Activated T-cell treated with anti-CD3 and anti-CD28 coated beads, Interleukin-2, amount 50 U/mL, for 1 hour (primary cell): ENCODE measurements around the gene CALY.

Source experiments
- DNase-seq: peaks from one replicate; pipeline ENCODE4 v3.0.0-alpha.2; 2020

Gene CALY

DNA sequence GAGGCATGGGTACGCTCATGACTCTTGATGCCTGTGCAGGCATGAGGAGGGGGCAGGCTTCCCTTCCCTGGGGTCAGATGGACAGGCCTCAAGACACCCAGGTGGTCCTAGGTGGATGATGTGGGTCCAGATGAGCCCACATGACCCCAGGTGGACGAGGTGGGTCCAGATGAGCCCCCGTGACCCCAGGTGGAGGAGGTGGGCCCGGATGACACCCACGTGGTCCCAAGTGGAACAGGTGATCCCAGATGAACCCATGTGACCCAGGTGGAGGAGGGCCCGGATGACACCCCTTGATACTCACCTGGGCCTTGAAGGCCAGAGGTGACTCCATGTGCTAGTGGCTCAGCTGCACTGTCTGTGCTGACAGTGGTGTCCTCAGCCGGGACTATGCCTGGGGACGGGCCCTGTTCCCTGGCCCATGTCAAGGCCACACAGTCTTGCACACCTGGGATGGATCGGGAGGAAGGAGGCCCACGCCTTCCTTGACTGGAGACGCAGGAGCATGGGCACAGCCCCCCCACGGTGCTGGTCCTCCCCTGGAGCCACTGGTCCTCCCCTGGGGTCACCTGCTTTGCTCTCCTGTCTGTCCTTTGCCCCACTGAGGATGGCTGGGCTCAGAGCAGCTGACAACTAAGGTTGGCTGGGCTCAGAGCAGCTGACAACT lies 13.7 kb upstream of the CALY start:
- DNase-seq: no peak

DNA sequence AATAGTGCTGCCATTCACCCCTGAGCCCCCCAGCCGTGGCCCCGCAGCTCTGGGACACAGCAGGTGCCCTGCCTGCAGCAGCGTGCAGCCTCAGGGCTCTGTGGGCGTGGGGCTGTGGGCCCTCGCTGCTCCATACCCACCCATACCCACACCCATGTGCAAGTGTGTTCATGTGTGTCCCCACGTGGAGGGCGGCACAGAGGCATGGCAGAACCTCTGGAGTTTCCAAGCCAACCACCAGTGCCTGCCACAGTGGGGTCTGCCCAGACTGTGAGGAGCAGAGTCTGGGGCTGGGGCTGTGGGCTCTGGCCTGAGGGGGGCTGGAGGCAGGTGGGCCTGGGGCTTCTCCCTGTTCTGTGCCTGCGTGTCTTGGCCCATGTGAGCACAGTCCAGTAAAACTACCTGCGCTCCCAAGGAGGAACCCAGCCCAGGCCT lies 12.9 kb upstream of the CALY start:
- DNase-seq: no peak

DNA sequence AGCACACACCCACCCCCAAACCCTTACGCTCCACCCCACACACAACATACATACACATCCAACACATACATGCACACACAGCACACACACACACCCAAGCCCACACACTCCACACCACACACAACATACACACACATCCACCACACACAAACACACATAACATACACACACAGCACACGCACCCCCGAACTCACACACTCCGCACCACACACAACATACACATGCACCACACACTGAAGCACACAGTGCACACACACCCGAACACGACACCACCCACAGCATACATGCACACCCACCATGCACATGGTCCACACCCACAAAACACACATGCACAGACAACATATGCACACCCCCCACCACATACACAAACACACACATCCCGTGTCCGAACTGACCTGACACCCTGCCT lies 12.5 kb upstream of the CALY start:
- DNase-seq: no peak

DNA sequence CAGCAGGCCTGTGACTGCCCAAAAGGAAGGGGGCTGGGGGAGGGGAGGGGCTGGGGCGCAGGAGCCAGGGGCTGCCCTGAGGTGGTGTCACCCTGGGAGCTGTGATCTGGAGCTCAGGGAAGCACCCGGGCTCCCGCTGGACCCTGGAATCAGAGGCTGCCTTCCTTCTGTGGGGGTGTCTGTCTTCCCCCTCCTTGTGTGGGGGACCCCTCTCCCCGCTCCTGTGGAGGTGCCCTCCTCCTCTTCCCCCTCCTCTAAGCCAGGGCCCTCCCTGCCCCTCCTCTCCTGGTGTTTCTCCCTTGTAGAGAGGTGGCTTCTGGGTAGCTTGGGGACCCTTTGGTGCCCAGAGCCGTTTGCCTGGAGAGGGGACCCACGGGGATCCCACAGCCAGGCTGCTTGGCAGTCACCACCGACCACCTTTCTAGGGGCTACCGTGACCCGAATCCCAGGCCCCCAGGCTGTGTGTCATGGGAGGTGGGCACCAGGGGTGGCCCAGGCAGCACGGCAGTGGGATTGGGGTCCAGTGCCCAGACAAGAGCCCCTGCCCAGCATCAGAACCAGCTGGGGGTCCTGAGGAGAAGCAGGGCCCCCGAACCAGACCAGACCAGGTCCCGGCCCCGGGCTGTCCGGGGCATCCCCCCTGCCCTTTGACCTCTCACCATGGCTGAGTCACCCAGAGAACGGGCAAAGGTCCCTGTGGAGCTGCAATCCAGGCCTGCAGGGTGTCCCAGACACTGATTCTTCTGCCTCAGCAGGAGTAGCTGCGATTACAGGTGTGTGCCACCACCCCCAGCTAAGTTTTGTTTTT lies 11.2 kb upstream of the CALY start:
- DNase-seq: no peak

DNA sequence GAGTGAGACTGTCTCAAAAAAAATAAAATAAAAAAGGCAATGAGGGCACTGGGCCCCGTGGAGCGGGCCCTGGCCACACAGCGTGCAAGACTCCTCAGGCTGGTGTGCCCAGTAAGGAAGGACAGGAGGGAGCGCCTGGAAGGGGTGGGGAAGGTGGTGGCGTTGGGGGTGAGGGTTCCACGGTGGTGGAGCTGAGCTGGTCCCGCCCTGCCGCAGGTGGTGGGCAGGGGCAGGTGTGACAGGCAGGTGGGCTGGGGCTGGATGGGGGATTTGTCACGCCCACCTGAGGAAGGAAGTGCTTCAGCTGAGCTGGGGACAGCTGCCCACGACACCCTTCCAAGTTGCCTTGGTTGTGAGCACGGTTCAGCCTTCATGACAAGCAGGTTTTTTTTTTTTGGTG lies 9.7 kb upstream of the CALY start:
- no peak for DNase-seq

DNA sequence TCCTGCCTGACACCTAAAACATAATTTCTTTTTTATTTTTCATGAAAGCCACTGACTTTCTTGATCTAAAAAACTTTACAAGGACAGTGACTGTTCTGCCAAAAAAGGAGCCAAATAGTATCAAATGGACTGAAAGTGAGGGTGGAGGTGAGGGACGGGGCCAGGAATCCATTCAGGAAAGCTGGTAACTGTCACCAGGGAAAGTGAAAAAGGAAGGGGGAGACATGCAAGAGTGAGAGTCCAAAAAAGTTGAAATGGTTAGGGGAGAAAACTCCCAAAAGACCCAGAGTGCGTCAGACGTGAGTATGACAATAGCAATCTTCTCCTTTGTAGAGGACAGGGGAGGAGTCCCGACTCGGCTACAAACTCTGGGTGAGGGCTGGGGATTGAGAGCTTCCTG lies 7.5 kb upstream of the CALY start:
- DNase-seq: no peak

DNA sequence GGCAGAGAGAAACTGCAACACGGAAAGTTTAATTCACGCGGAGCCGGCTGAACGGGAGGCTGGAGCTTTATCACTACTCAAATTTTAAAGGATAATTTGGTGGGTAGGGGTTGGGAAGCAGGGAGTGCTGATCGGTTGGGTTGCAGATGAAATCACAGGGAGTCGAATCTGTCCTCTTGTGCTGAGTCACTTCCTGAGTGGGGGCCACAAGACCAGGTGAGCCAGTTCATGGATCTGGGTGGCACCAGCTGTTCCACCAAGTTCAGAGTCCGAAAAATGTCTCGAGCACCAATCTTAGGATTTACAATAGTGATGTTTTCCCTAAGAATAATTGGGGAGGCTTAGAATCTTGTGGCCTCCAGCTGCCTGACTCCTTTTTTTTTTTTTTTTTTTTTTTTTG lies 6.9 kb upstream of the CALY start:
- no peak for DNase-seq

DNA sequence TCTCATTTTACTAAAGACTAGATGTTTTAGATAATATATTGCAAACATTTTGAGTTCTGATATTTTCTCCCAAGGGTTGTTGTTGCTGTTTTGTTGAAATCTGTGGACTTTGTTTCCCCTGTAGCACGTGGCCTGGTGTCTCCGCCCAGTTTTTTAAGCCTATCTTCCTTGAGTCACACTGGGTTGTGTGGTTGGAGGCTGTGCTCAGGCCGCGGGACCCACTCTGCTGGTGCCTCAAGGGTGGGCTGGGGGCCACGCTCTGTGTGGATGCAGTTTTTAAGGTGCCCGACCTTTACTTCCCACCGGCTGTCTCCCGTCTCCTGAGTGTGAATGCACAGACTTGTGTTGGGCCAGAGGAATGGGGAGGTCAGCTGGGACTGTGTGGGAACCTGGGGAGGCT lies 6.2 kb upstream of the CALY start:
- DNase-seq: no peak

DNA sequence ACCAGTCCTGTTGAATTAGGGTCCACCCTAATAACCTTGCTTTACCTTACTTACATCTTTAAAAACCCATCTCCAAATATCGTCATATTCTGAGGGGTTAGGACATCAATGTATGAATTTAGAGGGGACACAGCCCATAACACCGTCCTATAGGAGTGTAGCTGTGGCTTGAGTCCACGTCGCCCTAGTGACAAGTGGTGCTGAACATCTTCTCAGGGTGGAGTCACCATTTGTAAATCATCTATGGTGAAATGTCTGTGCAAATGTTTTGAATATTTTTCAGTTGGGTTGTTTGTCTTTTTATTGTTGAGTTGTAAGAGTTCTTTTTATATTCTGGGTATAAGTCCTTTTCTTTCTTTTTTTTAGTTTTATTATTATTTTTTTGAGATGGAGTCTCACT lies 5.3 kb upstream of the CALY start:
- no peak for DNase-seq

DNA sequence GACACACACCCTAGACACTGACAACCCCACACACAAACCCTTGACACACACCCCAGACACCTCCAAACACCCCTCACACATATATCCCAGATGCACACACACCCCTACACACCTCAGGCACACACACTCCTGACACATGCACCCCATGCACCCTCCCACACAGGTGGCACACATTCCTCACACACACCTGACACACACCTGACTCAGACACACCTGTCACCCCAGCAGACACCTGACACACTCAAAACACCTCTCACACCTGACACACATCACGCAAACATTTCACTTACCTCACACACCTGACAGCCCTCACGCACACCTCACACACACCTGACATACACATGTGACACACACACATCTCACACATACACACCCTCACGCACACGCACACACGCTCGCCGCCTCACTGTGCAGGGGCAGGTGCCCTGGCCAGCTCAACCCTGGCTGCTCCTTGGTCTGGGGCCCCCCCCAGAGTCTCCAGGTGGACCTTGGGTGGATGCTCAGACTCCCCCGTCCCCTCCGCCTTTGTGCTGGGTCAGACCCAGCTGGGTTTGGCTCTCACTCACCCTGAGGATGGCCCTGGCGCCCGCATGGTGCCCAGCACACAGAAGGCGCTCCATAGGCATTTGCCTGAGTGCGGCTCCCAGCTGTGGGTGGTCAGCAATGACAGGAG lies 3.1 kb upstream of the CALY start:
- no peak for DNase-seq

DNA sequence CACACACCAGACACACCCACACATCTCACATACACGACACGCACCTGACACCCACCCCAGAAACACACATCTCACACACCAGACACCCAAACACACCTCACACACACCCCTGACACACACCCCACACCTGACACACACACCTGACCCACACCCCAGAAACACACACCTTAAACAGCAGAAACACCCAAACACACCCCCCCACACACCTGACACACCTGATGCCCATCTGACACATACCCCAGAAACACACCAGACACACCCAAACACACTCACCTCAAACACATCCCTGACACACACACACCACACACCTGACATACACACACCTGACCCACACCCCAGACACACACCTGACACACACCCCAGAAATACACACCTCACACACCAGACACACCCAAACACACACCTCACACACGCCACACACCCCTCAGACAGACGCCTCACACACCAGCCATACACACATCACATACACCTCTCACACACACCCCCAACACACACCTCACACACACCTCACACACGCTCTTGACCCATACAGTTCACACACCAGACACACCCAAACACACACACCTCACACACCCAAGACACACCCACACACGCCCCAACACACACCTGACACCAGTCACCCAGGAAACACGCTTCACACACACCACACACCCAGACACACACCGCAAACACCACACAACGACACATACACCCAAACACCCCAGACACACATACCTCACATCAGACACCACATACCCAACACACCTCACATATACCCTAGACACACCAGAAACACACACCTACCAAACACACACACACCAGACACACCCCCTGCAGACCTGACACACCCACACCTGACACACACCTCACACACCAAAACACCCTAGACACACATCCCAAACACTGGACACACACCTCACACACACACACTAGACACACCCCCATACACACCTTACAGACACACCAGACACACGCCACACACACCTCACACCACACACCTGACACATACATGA lies 1.7 kb upstream of the CALY start:
- no peak for DNase-seq

DNA sequence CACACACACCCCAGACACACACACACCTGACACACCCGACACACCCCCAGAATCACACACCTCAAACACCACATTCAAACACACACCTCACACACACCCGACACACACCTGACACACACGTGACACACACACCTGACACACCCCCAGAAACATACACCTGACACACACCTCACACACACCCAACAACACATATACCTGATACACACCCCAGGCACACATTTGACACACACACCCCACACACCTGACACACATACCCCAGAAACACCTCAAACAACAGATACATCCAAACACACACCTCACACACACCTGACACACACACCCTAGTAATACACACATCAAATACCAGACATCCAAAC lies 652 bp upstream of the CALY start:
- DNase-seq: no peak

DNA sequence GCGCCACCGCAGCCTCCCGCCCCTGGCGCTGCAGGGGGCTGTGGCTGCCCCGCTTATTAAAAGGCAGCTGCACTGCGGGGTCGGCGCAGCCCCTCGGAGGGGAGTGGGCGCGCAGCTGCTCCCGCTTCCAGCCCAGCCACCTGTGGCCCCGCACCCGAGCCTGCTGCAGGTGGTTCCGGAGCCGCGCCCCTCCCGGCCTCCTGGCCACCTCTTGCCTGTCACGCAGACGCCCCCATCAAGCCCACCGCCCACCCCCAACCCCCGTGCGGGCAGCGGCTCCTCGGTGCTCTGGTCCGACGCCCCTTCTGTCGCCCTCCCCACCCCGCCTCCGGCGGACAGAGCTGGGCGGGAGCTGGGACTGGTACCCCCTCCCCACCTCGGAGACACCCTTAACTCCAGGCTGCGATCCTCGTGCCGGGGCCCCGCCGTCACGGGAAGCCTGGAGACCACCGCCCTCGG lies 549 bp downstream of the CALY start:
- DNase-seq: peak; percentile 47

DNA sequence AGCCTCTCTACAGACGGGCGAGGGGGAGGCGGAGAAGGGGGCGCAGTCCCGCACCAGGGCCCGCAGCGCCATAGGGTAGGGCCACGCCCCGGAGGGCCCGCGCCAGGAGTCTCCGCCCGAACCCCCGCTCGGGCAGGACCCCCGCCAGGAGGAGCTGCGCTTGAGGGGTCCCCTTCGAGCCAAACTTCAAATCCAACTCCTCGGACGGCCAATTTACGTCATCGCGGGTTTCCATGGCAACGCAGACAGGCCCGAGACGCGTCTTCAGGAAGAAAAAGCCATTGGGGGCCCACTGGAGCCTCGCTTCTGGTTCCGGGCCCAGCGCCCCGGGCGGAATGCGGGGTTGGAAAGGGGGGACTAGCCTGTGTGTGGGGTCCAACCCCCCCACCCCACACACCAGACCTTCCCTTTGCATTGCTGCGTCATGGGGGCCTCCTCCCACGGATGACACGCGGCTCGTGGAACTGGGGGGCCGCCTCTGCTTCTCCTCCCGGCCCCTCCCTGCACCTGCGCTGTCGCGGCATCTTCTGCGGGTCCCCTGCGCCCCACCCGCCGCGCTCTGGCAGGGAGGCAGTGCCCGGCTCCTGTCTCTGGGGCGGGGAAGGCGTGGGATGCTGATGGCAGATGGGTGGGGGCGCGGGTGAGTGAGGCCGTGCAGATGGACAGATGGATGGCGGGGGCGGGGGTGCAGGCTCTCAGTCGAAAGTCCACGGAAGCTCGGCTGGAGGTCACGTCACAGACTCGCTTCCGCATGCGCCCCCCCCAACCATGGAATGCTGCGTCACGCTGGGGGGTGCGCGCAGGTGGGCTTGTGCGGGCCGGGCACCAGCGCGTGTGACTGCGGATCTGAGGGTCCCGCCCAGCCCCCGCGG lies 1.2 kb downstream of the CALY start:
- peak; percentile 90 for DNase-seq

DNA sequence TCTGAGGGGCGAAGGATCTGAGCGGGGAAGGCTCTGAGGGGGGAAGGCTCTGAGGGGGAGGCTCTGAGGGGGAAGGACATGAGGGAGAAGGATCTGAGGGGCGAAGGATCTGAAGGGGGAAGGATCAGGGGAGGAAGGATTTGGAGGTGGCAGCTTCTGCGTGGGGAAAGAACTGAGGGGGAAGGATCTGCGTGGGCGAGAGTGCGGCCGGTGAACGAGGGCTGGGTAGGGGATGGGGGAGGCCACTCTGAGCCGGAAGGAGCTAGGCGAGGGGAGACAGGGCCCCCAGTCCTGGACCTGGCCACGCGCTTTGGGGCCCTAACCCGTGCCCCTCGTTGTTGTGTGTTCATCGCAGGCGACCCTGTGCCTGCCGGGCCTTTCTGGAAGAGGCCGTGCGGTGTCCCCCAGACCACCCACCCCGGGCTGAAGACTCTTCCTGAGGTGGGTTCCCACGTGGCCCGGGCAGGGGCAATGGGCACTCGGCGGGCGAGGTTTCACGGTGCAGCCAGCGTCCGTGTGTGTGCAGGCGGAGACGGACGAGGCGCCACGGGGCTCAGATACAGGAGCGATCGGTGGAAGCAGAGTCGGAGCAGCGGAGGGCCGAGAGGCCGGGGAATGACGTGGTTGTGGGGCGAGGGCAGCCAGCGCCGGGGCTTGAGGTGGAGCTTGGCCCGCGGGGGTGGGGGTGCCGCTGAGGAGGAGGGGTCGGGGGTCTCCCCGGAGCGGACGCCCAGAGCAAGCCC lies 2.0 kb downstream of the CALY start:
- no peak for DNase-seq

DNA sequence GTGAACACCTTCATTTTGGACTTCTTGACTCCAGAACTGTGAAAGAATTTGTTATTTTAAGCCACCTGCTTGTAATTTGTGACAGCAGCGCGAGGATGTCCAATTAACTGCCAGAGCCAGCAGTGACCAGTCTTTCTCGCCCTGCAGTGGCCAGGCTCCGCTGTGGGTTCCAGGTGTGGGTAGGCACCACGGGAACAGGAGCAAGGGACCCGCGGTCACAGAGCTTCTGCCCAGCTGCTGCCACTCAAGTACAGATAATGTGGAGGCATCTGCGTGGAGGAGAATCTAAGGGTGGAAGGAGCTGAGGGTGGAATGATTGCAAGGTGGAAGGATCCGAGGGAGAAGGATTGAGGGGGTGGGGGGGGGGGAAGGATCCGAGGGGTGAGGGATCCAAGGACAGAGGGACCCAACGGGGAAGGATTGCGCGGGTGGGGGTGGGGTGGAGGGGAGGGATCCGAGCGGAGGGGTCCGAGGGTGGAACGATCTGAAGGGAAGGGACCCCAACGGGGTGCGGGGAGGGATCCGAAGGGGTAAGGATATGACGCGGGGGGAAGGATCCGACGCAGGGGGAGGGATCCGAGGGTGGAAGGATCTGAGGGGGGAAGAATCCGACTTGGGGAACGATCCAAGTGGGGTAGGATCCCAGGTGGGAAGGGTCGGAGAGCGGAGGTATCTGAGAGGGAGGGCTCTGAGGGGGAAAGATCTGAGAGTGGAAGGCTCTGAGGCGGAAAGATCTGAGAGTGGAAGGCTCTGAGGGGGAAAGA lies 3.6 kb downstream of the CALY start:
- DNase-seq: no peak

DNA sequence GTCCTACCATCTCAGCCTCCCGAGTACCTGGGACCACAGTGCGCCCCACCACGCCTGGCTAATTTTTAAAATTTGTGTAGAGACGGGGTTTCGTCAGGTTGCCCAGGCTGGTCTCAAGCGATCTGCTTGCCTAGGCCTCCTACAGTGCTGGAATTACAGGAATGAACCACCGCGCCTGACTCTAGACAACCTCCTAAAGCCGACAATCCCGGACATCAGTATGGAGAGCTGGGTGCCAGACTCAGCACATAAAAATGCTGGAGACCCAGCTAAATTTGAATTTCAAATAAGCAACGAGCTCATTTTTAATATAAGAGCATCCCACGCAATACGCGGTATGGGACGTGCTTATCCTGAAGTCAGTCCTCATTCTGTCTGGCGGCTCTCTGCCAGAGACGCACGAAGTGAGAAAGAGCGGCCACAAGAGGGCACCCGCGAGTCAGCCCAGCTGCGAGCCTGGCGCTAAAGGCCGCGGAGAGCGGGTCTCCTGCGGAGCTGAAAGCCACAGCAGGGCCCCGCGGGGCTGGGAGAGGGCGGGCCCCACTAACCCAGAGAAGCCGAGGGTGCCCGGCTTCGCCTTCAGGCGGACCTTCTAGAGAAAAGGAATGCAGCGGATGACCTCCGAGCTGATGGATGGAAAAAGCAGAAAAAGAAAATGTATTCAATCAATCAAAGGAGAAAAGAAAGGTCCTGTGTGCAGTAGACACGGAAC lies 7.0 kb downstream of the CALY start:
- DNase-seq: peak; percentile 89

DNA sequence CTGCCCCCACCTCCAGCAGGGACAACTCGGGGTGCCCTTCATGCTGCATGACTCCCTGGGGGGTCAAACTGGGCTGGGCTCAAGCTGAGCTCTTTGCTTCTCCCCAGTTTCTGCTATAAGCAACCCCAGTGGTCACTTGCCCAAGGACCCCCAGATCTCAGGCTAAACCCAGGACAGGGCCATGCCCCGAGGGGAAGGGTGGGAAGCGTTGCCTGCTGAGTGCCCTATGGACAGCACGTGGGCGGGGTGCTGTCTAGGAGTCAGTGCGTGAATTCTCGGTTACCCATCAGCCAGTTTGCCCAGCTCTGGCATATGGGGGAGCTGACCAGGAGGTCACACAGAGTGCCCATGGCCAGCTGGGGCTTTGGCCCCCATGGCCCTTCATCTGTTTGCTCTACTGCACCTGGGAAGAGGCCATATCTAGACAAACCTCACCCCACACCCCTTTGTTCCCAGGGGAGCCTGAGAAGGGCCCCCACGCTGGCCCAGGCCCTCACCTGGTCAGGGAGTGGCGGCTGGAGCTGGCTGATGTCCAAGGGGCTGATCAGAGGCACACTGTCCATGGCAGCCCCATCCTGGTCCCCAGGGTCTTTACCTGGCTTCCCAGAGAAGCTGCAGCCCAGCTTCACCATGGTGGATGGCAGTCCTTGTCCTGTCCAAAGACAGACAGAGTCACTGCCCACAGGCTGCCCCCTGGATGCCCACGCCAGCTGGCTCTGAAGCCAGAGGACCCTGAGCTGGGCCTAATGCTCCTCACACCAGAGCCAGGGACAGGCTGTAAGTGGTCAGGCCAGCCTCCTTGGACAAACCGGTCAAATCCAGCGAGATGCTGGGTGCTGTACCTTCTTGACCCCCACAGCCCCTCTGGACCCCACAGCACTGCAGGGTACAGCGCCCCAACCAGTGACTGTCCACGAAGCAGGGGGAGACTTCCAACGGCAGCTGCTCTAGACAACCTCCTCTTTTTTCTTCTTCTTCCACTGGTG lies 8.0 kb downstream of the CALY start:
- DNase-seq: no peak
